GM18498 (cell line): ENCODE measurements around the gene PTDSS2.
"Not testable (repeated sequence)": the region's sequence is repeated elsewhere in the genome, so short reads cannot be mapped to it uniquely, and the experiment has no call there.

ENCODE experiments used
- ATAC-seq: cut with Tn5 transposase; IDR thresholded peaks from one replicate; pipeline ENCODE4 v1.9.1; 2021; ENCODE audit warnings: mild to moderate bottlenecking, moderate library complexity; ENCODE audit not compliant: unreplicated experiment

Gene PTDSS2

GRCh38 chr11:429931-430456, 20.1 kb upstream of the PTDSS2 start:
- no peak for ATAC-seq

- no peak for ATAC-seq
Measured at GRCh38 chr11:431921-432320, 18.2 kb upstream of the PTDSS2 start.

- ATAC-seq = no peak
Measured at GRCh38 chr11:432501-433100, 17.5 kb upstream of the PTDSS2 start.

GRCh38 chr11:433111-433510, 17.0 kb upstream of the PTDSS2 start:
- no peak for ATAC-seq

- ATAC-seq = no peak
Measured at GRCh38 chr11:433641-434040, 16.4 kb upstream of the PTDSS2 start.

GRCh38 chr11:434496-434895, 15.6 kb upstream of the PTDSS2 start:
- ATAC-seq = no peak

GRCh38 chr11:434999-435740, 14.9 kb upstream of the PTDSS2 start:
- not testable (repeated sequence) for ATAC-seq

GRCh38 chr11:437228-437870, 12.7 kb upstream of the PTDSS2 start:
- no peak for ATAC-seq

- ATAC-seq = no peak
Measured at GRCh38 chr11:438101-438844, 11.8 kb upstream of the PTDSS2 start.

GRCh38 chr11:439315-440064, 10.6 kb upstream of the PTDSS2 start:
- ATAC-seq = no peak

GRCh38 chr11:440065-441042, 9.7 kb upstream of the PTDSS2 start:
- no peak for ATAC-seq

GRCh38 chr11:441043-441417, 9.0 kb upstream of the PTDSS2 start:
- no peak for ATAC-seq

GRCh38 chr11:441418-442274, 8.4 kb upstream of the PTDSS2 start, which contains the start of gene ANO9:
ANO9 (minus strand) TSS chr11:442011; CDS start chr11:441926, 85 bp downstream.
- ATAC-seq = peak; percentile 65

- ATAC-seq = no peak
Measured at GRCh38 chr11:442611-443081, 7.4 kb upstream of the PTDSS2 start.

GRCh38 chr11:443542-444199, 6.4 kb upstream of the PTDSS2 start:
- no peak for ATAC-seq

GRCh38 chr11:444396-445144, 5.5 kb upstream of the PTDSS2 start:
- ATAC-seq = no peak
